HG03571 (cell line): ENCODE results near the gene ACE.

Source experiments
- ATAC-seq: cut with Tn5 transposase; IDR thresholded peaks from one replicate; pipeline ENCODE4 v1.9.1; 2021; ENCODE audit not compliant: unreplicated experiment

ACE gene

GRCh38 chr17:63490858-63491400 lies 14.1 kb downstream of the ACE start:
- no peak for ATAC-seq

- no peak for ATAC-seq
Measured at GRCh38 chr17:63491413-63491812, 14.6 kb downstream of the ACE start.

DNA sequence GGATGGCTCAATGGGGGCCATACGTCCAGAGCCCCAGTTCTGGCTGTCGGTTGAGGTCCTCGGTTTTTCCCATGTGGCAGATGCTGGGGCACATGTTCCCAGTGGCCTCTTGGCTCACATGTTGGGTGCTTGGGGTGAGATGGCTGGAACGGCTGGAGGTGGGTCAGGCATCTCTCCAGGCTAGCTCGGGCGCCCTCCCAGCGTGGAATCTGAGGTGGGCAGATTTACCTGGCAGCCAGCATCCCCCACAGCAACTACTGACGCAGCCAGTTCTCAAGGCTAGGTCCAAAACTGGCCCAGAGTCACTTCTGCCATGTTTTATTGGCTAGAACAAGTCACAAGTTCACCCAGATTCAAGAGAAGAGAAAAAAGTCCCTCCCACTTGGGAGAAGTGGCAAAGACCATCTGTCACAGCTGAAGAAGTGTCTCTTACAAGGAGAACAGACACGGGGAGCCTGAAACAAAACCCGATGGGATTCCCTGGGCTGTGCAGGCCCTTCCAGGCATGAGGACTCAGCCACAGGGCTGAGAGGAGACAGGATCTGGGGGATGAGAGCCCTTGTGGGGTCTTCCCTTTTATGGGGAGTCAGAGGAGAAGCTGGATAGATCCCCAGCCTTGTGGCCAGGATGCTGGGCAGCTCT lies 15.2 kb downstream of the ACE start:
- ATAC-seq: no peak

- no peak for ATAC-seq
Measured at GRCh38 chr17:63492940-63493339, 16.1 kb downstream of the ACE start.

DNA sequence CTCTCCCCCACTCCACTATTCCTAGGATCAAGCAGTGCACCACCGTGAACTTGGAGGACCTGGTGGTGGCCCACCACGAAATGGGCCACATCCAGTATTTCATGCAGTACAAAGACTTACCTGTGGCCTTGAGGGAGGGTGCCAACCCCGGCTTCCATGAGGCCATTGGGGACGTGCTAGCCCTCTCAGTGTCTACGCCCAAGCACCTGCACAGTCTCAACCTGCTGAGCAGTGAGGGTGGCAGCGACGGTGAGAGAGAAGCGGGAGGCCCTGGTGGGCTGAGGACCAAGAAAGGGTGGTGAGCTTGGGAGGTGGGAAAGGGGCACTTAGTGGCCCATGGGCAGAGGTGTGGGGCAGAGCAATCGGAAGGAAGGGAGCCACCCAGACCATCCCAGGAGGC lies 16.6 kb downstream of the ACE start:
- ATAC-seq: no peak

GRCh38 chr17:63494300-63494928 lies 17.6 kb downstream of the ACE start:
- ATAC-seq: no peak

DNA sequence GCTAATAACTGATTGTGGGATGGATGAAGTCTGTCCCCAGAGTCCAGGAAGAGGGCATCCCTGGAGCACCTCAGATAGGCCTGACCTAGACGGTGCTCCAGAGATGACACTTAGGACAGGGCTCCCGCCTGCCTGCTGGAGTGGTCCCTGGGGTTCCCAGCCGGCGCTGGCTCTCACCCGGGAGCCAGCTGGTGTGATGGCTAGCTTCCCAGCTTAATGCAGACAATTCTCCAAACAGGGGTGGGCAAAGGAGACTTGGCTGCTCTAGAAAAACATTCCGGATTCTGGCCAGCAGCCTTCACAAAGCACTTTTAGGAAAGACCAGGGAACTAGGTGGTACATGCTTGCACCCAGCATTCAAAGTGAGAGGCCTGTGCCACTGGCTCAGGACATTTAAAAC lies 18.6 kb downstream of the ACE start:
- ATAC-seq: no peak

DNA sequence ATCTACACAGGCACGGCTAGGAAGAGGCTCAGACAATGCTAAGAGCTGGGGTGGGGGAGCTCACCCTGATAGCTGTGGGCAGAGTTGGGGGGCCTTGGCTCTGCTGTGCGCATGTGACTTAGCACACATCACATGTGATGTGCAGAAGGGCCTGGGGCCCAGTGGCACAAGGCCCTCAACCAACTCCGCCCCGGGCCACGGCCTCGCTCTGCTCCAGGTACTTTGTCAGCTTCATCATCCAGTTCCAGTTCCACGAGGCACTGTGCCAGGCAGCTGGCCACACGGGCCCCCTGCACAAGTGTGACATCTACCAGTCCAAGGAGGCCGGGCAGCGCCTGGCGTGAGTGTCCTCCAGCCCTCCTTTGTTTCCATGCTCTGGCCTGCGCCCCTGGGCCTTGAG lies 19.3 kb downstream of the ACE start:
- no peak for ATAC-seq

DNA sequence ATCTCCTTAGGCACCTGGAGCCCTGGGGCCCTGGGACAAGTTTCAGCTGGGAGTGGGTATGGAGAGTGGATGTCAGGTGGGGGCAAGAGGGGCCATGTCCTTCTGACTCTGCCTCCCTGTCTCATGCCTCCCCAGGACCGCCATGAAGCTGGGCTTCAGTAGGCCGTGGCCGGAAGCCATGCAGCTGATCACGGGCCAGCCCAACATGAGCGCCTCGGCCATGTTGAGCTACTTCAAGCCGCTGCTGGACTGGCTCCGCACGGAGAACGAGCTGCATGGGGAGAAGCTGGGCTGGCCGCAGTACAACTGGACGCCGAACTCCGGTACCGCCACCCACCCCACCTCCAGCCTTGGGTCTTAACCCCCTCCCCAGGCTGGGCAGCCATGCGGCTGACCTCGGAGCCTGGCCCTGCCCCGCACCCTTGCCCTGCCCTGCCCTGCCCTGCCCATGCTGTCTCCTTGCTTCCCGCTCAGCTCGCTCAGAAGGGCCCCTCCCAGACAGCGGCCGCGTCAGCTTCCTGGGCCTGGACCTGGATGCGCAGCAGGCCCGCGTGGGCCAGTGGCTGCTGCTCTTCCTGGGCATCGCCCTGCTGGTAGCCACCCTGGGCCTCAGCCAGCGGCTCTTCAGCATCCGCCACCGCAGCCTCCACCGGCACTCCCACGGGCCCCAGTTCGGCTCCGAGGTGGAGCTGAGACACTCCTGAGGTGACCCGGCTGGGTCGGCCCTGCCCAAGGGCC lies 20.0 kb downstream of the ACE start:
- ATAC-seq: no peak

DNA sequence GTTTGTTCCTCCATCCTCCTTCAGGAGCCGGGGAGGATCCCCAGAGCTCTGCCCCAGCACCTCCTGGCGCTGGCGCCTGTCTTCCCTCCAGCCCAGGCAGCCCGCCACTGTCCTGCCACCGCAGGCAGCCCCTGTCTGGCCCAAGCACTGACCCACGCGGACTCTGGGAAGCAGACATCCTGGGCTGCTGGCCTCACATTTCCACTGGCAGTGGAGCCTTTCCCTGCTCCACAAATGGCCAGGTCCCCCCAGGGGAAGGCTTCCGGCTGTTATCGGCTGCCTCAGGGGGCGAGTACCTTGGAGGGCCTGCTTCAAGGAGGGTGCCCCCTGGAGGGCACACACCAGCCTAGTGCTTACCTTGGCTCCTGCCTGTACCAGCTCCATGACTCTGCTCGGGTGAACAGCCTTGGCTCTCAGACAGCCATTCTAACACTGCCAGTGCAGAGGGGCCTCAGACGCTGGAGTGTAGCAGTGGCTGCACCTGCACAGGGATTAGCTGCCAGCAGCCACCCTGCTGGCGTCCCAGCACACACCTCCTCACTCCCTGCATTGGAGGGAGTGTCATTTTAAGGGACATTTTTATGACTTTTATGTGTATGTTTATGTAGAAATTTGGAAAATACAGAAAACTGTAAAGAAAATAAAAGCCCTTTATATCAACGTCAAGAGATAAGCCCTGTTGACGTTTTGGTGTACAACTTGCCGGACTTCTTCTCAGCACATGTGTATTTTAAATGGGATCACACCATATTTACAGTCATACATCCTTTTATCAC lies 21.0 kb downstream of the ACE start:
- ATAC-seq: no peak

DNA sequence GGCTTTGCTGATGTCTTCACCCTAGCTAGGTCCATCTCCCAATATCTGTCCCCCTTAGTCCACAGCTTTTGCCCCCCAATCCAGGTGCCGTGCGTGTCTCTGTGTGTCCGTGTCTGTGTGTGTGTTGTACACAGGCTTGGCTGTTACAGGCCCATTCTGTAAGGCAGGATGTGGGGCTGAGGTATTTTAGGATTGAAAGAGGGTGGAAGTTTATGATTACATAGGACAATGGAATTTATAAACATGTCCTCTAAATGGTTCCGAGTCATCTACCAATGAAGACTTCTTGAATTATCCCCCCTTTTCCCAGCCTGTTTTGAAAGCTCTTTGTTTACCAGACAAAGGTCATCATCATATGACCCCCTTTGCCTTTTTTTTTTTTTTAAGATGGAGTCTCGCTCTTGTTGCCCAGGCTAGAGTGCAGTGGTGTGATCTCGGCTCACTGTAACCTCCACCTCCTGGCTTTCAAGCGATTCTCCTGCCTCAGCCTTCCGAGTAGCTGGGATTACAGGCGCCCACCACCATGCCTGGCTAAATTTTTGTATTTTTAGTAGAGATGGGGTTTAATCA lies 21.9 kb downstream of the ACE start:
- ATAC-seq: no peak

DNA sequence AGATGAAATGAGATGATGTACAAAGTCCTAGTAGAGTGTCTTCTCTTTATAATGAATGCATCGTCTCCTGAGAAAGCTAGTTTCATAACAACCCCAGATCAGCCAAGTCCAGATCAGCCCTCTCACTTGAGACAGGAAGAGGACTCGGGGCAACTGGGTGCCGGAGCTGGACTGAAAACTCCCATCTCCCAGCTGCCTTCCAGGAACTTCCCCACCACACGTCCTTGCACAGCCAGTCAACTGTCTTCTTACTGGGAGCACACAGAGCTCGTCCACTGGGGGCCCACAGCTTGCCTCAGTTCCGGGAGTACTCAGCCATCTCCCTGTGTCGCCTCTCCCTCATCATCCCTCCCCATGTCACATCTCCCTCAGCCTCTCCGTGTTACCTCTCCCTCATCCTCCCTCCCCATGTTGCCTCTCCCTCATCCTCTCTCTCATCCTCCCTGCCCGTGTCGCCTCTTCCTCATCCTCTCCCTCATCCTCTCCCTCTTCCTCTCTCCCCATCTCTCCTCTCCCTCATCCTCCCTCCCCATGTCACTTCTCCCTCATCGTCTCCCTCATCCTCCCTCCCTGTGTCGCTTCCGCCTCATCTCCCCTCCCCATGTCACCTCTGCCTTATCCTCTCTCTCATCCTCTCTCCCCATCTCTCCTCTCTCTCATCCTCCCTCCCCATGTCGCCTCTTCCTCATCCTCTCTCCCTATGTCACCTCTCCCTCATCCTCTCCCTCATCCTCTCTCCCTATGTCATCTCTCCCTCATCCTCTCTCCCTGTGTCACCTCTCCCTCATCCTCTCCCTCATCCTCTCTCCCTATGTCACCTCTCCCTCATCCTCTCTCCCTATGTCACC lies 23.9 kb downstream of the ACE start:
- ATAC-seq: no peak

- no peak for ATAC-seq
Measured at GRCh38 chr17:63503341-63503705, 26.5 kb downstream of the ACE start.

DNA sequence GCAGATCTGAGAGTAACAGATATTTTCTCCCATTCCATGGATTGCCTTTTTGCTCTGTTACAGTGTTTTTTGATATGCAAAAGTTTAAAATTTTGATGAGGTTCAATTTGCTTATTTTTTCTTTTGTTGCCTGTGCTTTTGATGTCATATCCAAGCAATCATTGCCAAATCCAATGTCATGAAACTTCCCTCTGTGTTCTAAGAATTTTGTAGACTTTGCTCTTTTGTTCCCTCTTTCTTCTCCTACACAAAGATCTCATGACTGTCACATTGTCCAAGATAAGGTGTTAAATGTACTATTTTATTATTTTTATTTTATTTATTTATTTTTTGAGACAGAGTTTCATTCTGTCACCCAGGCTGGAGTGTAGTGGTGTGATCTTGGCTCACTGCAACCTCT lies 27.4 kb downstream of the ACE start:
- no peak for ATAC-seq

GRCh38 chr17:63505341-63505740 lies 28.5 kb downstream of the ACE start:
- ATAC-seq: no peak

- ATAC-seq: no peak
Measured at GRCh38 chr17:63506627-63507026, 29.8 kb downstream of the ACE start.

GRCh38 chr17:63511331-63511730 lies 34.5 kb downstream of the ACE start:
- ATAC-seq: no peak

GRCh38 chr17:63512388-63512787 lies 35.5 kb downstream of the ACE start:
- ATAC-seq: no peak

GRCh38 chr17:63512896-63513644 lies 36.2 kb downstream of the ACE start:
- ATAC-seq: no peak
